NCI-H345 treated with DMSO at 0.1 percent for 48 hours (cell line): ENCODE data around the gene SLAMF1.
"Not testable (repeated sequence)": the region's sequence is repeated elsewhere in the genome, so short reads cannot be mapped to it uniquely, and the experiment has no call there.

Source experiments
- DNase-seq: peaks from one replicate; lab custom pipeline; 2025; ENCODE audit not compliant: unreplicated experiment; lab: John Stamatoyannopoulos, UW

SLAMF1 gene

GRCh38 chr1:160640359-160641123 lies 6.3 kb downstream of the SLAMF1 start:
- DNase-seq: no peak

GRCh38 chr1:160639652-160640051 lies 7.2 kb downstream of the SLAMF1 start:
- no peak for DNase-seq

- DNase-seq: no peak
Measured at GRCh38 chr1:160638926-160639325, 7.9 kb downstream of the SLAMF1 start.

GRCh38 chr1:160638540-160638857 lies 8.3 kb downstream of the SLAMF1 start:
- no peak for DNase-seq

- no peak for DNase-seq
Measured at GRCh38 chr1:160637821-160638539, 8.9 kb downstream of the SLAMF1 start.

GRCh38 chr1:160637065-160637464 lies 9.8 kb downstream of the SLAMF1 start:
- DNase-seq: no peak

GRCh38 chr1:160636547-160636946 lies 10.3 kb downstream of the SLAMF1 start:
- no peak for DNase-seq

GRCh38 chr1:160636076-160636475 lies 10.8 kb downstream of the SLAMF1 start:
- no peak for DNase-seq

GRCh38 chr1:160634543-160635491 lies 12.0 kb downstream of the SLAMF1 start:
- no peak for DNase-seq

- no peak for DNase-seq
Measured at GRCh38 chr1:160633330-160633903, 13.4 kb downstream of the SLAMF1 start.

- no peak for DNase-seq
Measured at GRCh38 chr1:160631983-160632625, 14.7 kb downstream of the SLAMF1 start.

- DNase-seq: no peak
Measured at GRCh38 chr1:160630523-160631451, 16.1 kb downstream of the SLAMF1 start.

GRCh38 chr1:160629286-160630210 lies 17.3 kb downstream of the SLAMF1 start:
- DNase-seq: no peak

- DNase-seq: no peak
Measured at GRCh38 chr1:160628799-160629263, 18.0 kb downstream of the SLAMF1 start.

GRCh38 chr1:160627677-160628289 lies 19.1 kb downstream of the SLAMF1 start:
- not testable (repeated sequence) for DNase-seq

- DNase-seq: no peak
Measured at GRCh38 chr1:160626509-160627342, 20.1 kb downstream of the SLAMF1 start.
